Keratinocyte (primary cell): ENCODE results near the gene USP34.

Experiments
- CTCF ChIP-seq, 3 experiments: IDR thresholded peaks in 1 of 3; conservative IDR thresholded peaks in 1 of 3; optimal IDR thresholded peaks in 1 of 3; 2 replicates in 2 of 3; 3 replicates in 1 of 3; pipeline versions ENCODE3 to v1.5.1; 2011; ENCODE audit warnings: low read length in 3 of 3, mild to moderate bottlenecking in 3 of 3, moderate library complexity in 2 of 3, control low read depth in 1 of 3, inconsistent platforms in 1 of 3; ENCODE audit not compliant: insufficient read depth in 2 of 3; ENCODE audit errors: extremely low read depth in 1 of 3
- EZH2 ChIP-seq: IDR thresholded peaks from one replicate; pipeline ENCODE4 v1.6.1; 2012; ENCODE audit warnings: inconsistent platforms, mild to moderate bottlenecking, low read length, moderate library complexity

DNA sequence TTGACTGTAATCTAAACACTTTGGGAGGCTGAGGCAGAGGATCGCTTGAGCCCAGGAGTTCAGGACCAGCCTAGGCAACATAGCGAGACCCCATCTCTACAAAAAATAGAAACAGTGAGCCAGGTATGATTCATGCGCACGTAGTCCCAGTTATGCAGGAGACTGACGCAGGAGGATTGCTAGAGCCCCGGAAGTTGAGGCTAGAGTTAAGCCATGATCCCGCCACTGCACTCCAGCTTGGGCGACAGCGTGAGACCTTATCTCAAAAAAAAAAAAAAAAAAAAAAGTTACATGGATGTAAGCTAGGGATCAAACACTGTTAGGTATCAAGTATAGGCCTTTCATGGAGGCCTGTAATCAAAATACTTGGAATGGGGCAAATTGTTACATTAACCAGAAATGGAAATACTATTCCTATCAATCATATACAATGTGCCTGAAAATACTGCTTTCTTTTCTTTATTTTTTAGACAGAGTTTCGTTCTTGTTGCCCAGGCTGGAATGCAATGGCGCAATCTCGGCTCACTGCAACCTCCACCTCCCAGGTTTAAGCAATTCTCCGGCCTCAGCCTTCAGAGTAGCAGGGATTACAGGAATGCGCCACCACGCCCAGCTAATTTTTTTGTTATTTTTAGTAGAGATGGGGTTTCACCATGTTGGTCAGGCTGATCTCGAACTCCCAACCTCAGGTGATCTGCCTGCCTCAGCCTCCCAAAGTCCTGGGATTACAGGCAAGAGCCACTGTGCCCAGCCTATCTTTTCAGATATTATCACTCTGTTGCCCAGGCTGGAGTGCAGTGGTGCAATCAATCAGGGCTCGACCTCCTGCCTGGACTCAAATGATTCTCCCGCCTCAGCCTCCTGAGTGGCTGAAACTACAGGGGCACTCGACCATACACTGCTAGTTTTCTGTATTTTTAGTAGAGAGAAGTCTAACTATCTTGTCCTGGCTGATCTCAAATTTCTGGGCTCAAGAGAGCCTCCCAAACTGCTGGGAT, 40.1 kb upstream of the USP34 start:
- TF ChIP-seq EZH2 = no peak
- TF ChIP-seq CTCF (optimal IDR thresholded peaks at IDR 0.05 in 1 of 3, IDR thresholded peaks at IDR 0.05 in 1 of 3, conservative IDR thresholded peaks at IDR 0.05 in 1 of 3; ENCODE audit: extremely low read depth in 1 of 3, insufficient read depth in 2 of 3, low read length in 3 of 3) = no peak
